Mesenchymal stem cell (in vitro differentiated cells and primary cell): Measurements from ENCODE around the gene BABAM2.

Source experiments
- DNase-seq: peaks from one replicate; pipeline ENCODE4 v3.0.0-alpha.2; 2013
- H2AFZ ChIP-seq: one replicate; pipeline ENCODE4 v1.6.1; 2013; ENCODE audit warnings: low read depth, mild to moderate bottlenecking, control low read depth, inconsistent platforms, low read length, moderate library complexity
- H2AK5ac ChIP-seq: 2 replicates; pipeline ENCODE4 v1.6.1; 2013; ENCODE audit warnings: low read length, moderate library complexity, mild to moderate bottlenecking, inconsistent platforms; ENCODE audit not compliant: severe bottlenecking
- H2BK120ac ChIP-seq: one replicate; pipeline ENCODE4 v1.6.1; 2013; ENCODE audit warnings: low read depth, mild to moderate bottlenecking, inconsistent platforms, low read length, moderate library complexity
- H2BK12ac ChIP-seq, 2 experiments: one replicate each; pipeline ENCODE4 v1.6.1; 2013; ENCODE audit warnings: inconsistent platforms in 2 of 2, low read length in 2 of 2, mild to moderate bottlenecking in 2 of 2, moderate library complexity in 2 of 2, control low read depth in 1 of 2
- H2BK15ac ChIP-seq: one replicate; pipeline ENCODE4 v1.6.1; 2013; ENCODE audit warnings: mild to moderate bottlenecking, low read depth, inconsistent platforms; ENCODE audit not compliant: poor library complexity, severe bottlenecking
- H2BK5ac ChIP-seq: 2 replicates; pipeline ENCODE4 v1.6.1; 2013; ENCODE audit warnings: low read depth, mild to moderate bottlenecking, low read length, control low read depth, inconsistent platforms; ENCODE audit not compliant: poor library complexity, severe bottlenecking
- H3K14ac ChIP-seq, 2 experiments: one replicate each; pipeline ENCODE4 v1.6.1; 2013; ENCODE audit warnings: inconsistent platforms in 2 of 2, low read length in 2 of 2, control low read depth in 1 of 2, mild to moderate bottlenecking in 1 of 2, moderate library complexity in 1 of 2
- H3K18ac ChIP-seq, 2 experiments: one replicate each; pipeline ENCODE4 v1.6.1; 2013; ENCODE audit warnings: inconsistent platforms in 2 of 2, low read length in 2 of 2, control low read depth in 1 of 2, low read depth in 1 of 2, mild to moderate bottlenecking in 1 of 2
- H3K23ac ChIP-seq, 2 experiments: one replicate each; pipeline ENCODE4 v1.6.1; 2013; ENCODE audit warnings: inconsistent platforms in 2 of 2, low read length in 2 of 2, mild to moderate bottlenecking in 2 of 2, moderate library complexity in 2 of 2, control low read depth in 1 of 2
- H3K27ac ChIP-seq: 2 replicates; pipeline ENCODE4 v1.5.1; 2013; ENCODE audit warnings: mild to moderate bottlenecking, moderate library complexity, low read length, control low read depth, inconsistent platforms; ENCODE audit not compliant: poor library complexity, severe bottlenecking
- H3K27me3 ChIP-seq, 2 experiments: 2 replicates each; pipeline versions ENCODE4 v1.6.1 to v1.7.0; 2013; ENCODE audit warnings: low read length in 2 of 2, mild to moderate bottlenecking in 2 of 2, moderate library complexity in 2 of 2, control low read depth in 1 of 2, inconsistent platforms in 1 of 2; ENCODE audit not compliant: control insufficient read depth in 1 of 2, insufficient read depth in 1 of 2
- H3K36me3 ChIP-seq, 2 experiments: 2 replicates each; pipeline versions ENCODE4 v1.6.1 to v1.7.0; 2013; ENCODE audit warnings: low read length in 2 of 2, control low read depth in 1 of 2, inconsistent platforms in 1 of 2, low read depth in 1 of 2, mild to moderate bottlenecking in 1 of 2; ENCODE audit not compliant: insufficient read depth in 2 of 2, control insufficient read depth in 1 of 2
- H3K4ac ChIP-seq, 2 experiments: one replicate each; pipeline ENCODE4 v1.6.1; 2013; ENCODE audit warnings: inconsistent platforms in 2 of 2, low read length in 2 of 2, mild to moderate bottlenecking in 2 of 2, moderate library complexity in 2 of 2, control low read depth in 1 of 2, low read depth in 1 of 2
- H3K4me1 ChIP-seq: 2 replicates; pipeline ENCODE4 v1.6.1; 2013; ENCODE audit warnings: low read depth, low read length, control low read depth; ENCODE audit not compliant: control insufficient read depth, insufficient read depth
- H3K4me2 ChIP-seq: 2 replicates; pipeline ENCODE4 v1.6.1; 2013; ENCODE audit warnings: low read length, mild to moderate bottlenecking, inconsistent platforms; ENCODE audit not compliant: poor library complexity, severe bottlenecking
- H3K4me3 ChIP-seq, 2 experiments: 2 replicates each; pipeline versions ENCODE4 v1.5.1 to v1.7.0; 2013; ENCODE audit warnings: low read length in 2 of 2, mild to moderate bottlenecking in 2 of 2, control low read depth in 1 of 2, low read depth in 1 of 2; ENCODE audit not compliant: insufficient read depth in 1 of 2
- H3K79me1 ChIP-seq: replicated peaks from 2 replicates; pipeline ENCODE4 v1.6.1; 2013; ENCODE audit warnings: mild to moderate bottlenecking, control low read depth, low read length, inconsistent platforms; ENCODE audit not compliant: poor library complexity, severe bottlenecking
- H3K9ac ChIP-seq: 2 replicates; pipeline ENCODE4 v1.7.0; 2013; ENCODE audit warnings: mild to moderate bottlenecking, low read length, moderate library complexity
- H3K9me3 ChIP-seq: 2 replicates; pipeline ENCODE4 v1.7.0; 2013; ENCODE audit warnings: mild to moderate bottlenecking, low read length; ENCODE audit not compliant: control insufficient read depth
- H4K8ac ChIP-seq: one replicate; pipeline ENCODE4 v1.6.1; 2013; ENCODE audit warnings: inconsistent platforms, mild to moderate bottlenecking, low read length, moderate library complexity
- H4K91ac ChIP-seq: one replicate; pipeline ENCODE4 v1.6.1; 2013; ENCODE audit warnings: mild to moderate bottlenecking, low read length, inconsistent platforms
- WGBS: methylation state at CpG from one replicate; pipeline ENCODE4 v1.1.7; 2013; ENCODE audit warnings: mixed read lengths; 5-methylcytosine and 5-hydroxymethylcytosine counted together

The BABAM2 gene

DNA sequence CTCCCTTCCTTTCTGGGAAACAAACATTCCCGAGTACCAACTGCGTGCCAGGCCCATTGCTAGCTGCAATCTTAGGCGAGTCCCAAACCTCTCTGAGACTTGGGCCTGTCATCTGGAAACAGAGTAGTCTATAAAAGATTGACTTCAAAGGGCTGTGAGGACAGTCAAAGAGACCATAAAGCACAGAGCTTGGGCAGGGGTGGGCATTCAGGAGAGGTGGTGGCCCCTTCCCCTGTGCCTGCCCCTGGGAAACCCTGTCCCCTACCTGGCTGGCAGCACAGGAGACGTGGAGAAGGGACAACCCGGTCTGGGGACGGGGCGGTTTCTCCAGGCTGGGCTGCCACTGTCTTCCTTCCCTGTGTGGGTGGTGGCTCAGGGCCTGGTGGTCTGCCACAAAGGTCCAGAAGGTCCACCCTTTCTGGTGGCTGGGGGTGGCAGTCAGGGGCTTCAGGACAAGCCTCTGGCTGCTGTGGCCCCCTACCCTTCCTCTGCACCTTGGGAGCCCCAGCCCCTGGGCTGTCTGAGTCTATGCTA lies 468.2 kb downstream of the BABAM2 start:
- Histone ChIP-seq H3K14ac (peak overlapping the region in 1 of 2 experiments; percentile 55), H3K18ac (peak overlapping the region; percentile 4 to 67), H3K23ac (no peak overlapping the region), H3K9ac (no peak overlapping the region), H4K91ac (peak overlapping the region; percentile 74), H3K4ac (peak overlapping the region in 1 of 2 experiments; percentile 29), H3K4me3 (no peak overlapping the region), H3K79me1 (no peaks in the 10 kb centered on the region), H3K27ac (no peak overlapping the region), H3K27me3 (no peaks in the 10 kb centered on the region), H3K4me1 (peaks cover 40% of the 10 kb centered on the region), H3K9me3 (no peaks in the 10 kb centered on the region), H2BK15ac (peak overlapping the region; percentile 91), H2BK12ac (peak overlapping the region; percentile 49 to 55), H2BK120ac (peak overlapping the region; percentile 20), H4K8ac (peak overlapping the region; percentile 73), H3K4me2 (no peak overlapping the region), H3K36me3 (no peaks in the 10 kb centered on the region), H2BK5ac (no peak overlapping the region), H2AFZ (no peak overlapping the region), H2AK5ac (peak overlapping the region; percentile 12)
- no peak for DNase-seq
- 94% methylated on average over 7 of the region's 7 CpGs for WGBS

DNA sequence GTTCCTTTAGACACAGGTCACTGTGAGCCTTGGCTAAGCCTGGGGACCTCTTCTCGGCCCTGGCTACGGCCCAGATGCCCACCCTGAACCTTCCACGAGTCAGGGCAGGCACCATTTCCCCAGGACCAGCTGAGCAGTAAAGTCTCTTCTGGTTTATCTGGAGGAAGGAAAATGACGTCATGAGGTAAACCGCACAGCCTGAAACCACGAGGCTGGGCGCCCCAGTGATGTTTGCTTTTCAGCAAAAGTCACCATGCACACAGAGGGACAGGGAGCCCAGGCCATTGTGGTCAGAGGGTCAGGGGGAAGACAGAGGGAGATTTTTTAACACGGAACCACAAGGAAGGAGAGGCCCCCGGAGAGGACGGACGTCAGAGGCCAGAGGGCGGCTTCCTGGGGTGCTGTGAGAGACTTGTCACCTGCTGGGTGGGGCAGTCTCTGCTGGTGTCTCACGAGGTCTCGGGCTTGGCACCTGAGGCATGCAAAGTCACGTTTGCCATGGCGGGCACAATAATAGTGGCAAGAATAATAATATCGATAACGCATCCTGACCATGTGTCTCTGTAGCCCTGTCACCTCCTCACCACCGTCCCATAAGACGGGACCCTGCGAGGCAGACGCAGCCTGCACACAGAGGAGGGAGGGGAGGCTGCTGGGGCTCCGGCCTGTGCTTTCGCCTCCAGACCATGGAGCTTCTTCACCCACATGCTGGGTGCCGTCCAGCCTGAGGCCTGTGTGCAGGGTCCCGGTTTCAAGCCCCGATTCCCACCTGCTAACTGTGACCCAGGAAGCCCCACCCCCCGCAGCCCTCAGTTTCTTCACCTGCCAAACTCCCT lies 468.9 kb downstream of the BABAM2 start:
- Histone ChIP-seq H2AFZ (no peak overlapping the region), H2BK15ac (peak overlapping the region; percentile 91), H3K4me1 (peaks cover 42% of the 10 kb centered on the region), H2BK12ac (peak overlapping the region; percentile 49 to 87), H3K9ac (no peak overlapping the region), H3K4ac (peak overlapping the region in 1 of 2 experiments; percentile 29), H3K27ac (no peak overlapping the region), H3K4me3 (no peak overlapping the region), H3K23ac (no peak overlapping the region), H3K36me3 (no peaks in the 10 kb centered on the region), H2BK120ac (peak overlapping the region; percentile 20), H3K18ac (peak overlapping the region; percentile 6 to 67), H4K8ac (peak overlapping the region; percentile 73), H4K91ac (peak overlapping the region; percentile 74), H3K4me2 (peak overlapping the region; percentile 17), H2AK5ac (peak overlapping the region; percentile 61), H2BK5ac (no peak overlapping the region), H3K27me3 (no peaks in the 10 kb centered on the region), H3K14ac (peak overlapping the region in 1 of 2 experiments; percentile 55), H3K79me1 (no peaks in the 10 kb centered on the region), H3K9me3 (no peaks in the 10 kb centered on the region)
- peak; percentile 86 for DNase-seq
- 75% methylated on average over 28 of the region's 28 CpGs for WGBS

DNA sequence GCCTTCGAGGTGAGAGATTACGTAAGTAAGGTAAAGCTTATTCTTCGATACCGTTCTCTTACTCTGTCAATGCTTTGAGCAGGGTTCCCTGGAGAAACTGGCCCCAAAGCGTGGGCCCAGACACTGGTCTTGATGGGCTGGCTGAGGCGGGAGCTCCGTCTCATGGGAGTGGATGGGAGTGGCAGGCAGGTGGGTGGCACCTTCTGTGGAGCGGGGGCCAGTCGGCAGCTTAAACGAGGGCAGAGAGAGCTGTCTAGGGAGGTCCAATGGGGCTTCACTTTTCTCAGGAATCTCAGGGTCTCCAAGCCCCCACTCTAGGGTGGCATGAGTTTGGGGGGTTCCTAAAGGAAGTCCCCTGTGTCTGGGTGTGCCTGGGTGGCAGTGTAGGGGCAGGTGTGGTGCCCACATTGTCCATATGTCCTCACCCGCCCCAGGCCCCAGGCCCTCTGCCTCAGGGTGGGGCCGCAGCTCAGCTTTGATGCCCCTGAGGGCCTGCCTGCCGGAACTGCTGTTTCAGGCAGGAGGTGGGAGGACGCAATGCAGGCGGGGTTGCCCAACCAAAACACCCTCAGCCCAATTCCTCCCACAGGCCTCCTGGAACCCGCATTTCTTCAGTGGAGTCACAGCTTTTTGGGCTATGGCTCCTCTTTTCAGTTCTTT lies 469.7 kb downstream of the BABAM2 start:
- Histone ChIP-seq H2BK5ac (no peak overlapping the region), H3K14ac (no peak overlapping the region), H3K9ac (no peak overlapping the region), H3K23ac (no peak overlapping the region), H3K27me3 (no peaks in the 10 kb centered on the region), H2BK12ac (peak overlapping the region; percentile 14 to 96), H3K4me2 (no peak overlapping the region), H2AK5ac (peak overlapping the region; percentile 58), H4K8ac (no peak overlapping the region), H3K4me3 (no peak overlapping the region), H3K36me3 (no peaks in the 10 kb centered on the region), H2AFZ (no peak overlapping the region), H3K18ac (peak overlapping the region; percentile 30 to 78), H2BK15ac (peak overlapping the region; percentile 17), H4K91ac (peak overlapping the region; percentile 70), H2BK120ac (peak overlapping the region; percentile 68), H3K27ac (no peak overlapping the region), H3K4me1 (peaks cover 41% of the 10 kb centered on the region), H3K79me1 (no peaks in the 10 kb centered on the region), H3K4ac (peak overlapping the region; percentile 22 to 73), H3K9me3 (no peaks in the 10 kb centered on the region)
- DNase-seq = no peak
- WGBS = 94% methylated on average over 16 of the region's 16 CpGs
